HT1080 (cell line): Measurements from ENCODE around the gene CLN3. TPM values are rescaled to one million over a fixed set of nuclear protein-coding genes. Genes with fewer than 3 reads are reported as not detected.

Experiments used
- total RNA-seq: library from RNA; depleted of rRNA; stranded (reverse); fragments of >200 nt; shearing (Covaris generic); gene quantifications from 2 replicates; pipeline ENCODE4 v1.2.3, GENCODE V29; 2014; rRNA removed

The CLN3 gene
- total RNA-seq, 1 experiment from 2014 or later = 29.3 TPM

Other genes starting within 250 kb of the CLN3 start
- gene SBK1, start 199.5 kb downstream of the CLN3 start, total RNA-seq = 0.02 and 0.10 TPM in 2 replicates
- gene NPIPB6, start 128.6 kb downstream of the CLN3 start, total RNA-seq = 0.27 TPM in 1 of 2 replicates, not detected in the other
- gene EIF3CL, start 88.2 kb downstream of the CLN3 start, total RNA-seq = 198 and 268 TPM in 2 replicates
- not detected in 2 replicates for gene NPIPB7, start 19.7 kb downstream of the CLN3 start, total RNA-seq
- gene APOBR, start 2.6 kb upstream of the CLN3 start, total RNA-seq = 0.03 TPM in 1 of 2 replicates, not detected in the other
- not detected in 2 replicates for gene IL27, start 14.8 kb upstream of the CLN3 start, total RNA-seq
- 2.7 and 8.2 TPM in 2 replicates for gene NUPR1, start 46.9 kb upstream of the CLN3 start, total RNA-seq
- 25.4 and 26.0 TPM in 2 replicates for gene SGF29, start 61.8 kb upstream of the CLN3 start, total RNA-seq
- gene SULT1A2, start 105.0 kb upstream of the CLN3 start, total RNA-seq = 1.0 TPM in 1 of 2 replicates, not detected in the other
- gene SULT1A1, start 118.0 kb upstream of the CLN3 start, total RNA-seq = 1.1 and 1.7 TPM in 2 replicates
- 0.23 TPM in 1 of 2 replicates, not detected in the other for gene NPIPB8, start 146.0 kb upstream of the CLN3 start, total RNA-seq
- 456 and 760 TPM in 2 replicates for gene EIF3C, start 219.4 kb upstream of the CLN3 start, total RNA-seq